Fibroblast of lung (primary cell): ENCODE measurements around the gene CDKAL1.

Experiments
- CTCF ChIP-seq, 2 donors: IDR thresholded peaks in 1 of 2; conservative IDR thresholded peaks in 1 of 2; 1 replicate in 1 of 2; 2 replicates in 1 of 2; pipeline ENCODE4 v1.5.1; 2011 to 2012; ENCODE audit warnings: low read length in 2 of 2, control low read depth in 1 of 2, inconsistent platforms in 1 of 2, low read depth in 1 of 2, mild to moderate bottlenecking in 1 of 2
- EZH2 ChIP-seq: IDR thresholded peaks from 2 replicates; pipeline ENCODE4 v1.5.1; 2012; ENCODE audit warnings: low read length, control low read depth, mild to moderate bottlenecking; ENCODE audit errors: missing control alignments

GRCh38 chr6:20565342-20565741 lies 31.1 kb downstream of the CDKAL1 start:
- TF ChIP-seq EZH2 (no peak), CTCF (conservative IDR thresholded peaks at IDR 0.05 in 1 of 2, IDR thresholded peaks at IDR 0.05 in 1 of 2; ENCODE audit: low read depth in 1 of 2, low read length in 2 of 2) (no peak)
